SU-DHL-6 (cell line): ENCODE results near the gene ERBB2.

Source experiments
- CTCF ChIP-seq: fragments of 200-600 bp; sonication (generic); IDR thresholded peaks from one replicate; pipeline ENCODE4 v1.5.1; 2017; ENCODE audit warnings: antibody characterized with exemption, mild to moderate bottlenecking, low read length, moderate library complexity; ENCODE audit not compliant: insufficient read depth, poor library complexity, severe bottlenecking
- EZH2phosphoT487 ChIP-seq: fragments of 200-600 bp; sonication (generic), shearing (Covaris generic); conservative IDR thresholded peaks from 2 replicates; pipeline ENCODE4 v1.6.1; 2018; ENCODE audit warnings: mild to moderate bottlenecking, antibody characterized with exemption, low read length, moderate library complexity, mixed read lengths

GRCh38 chr17:39652587-39653315 lies 47.1 kb upstream of the ERBB2 start:
- TF ChIP-seq CTCF, result no peak
- no peak for TF ChIP-seq EZH2phosphoT487
